IPS-15b (cell line): Measurements from ENCODE around the gene SPINT1.
A peak's percentile ranks its signal among the peaks of the same experiment; 100 is the strongest.

Source experiments
- H3K27me3 ChIP-seq: one replicate; pipeline ENCODE4 v1.6.1; 2013; ENCODE audit warnings: low read length; ENCODE audit not compliant: control insufficient read depth, insufficient read depth
- H3K36me3 ChIP-seq: one replicate; pipeline ENCODE4 v1.6.1; 2013; ENCODE audit warnings: low read length; ENCODE audit not compliant: control insufficient read depth, insufficient read depth
- H3K4me1 ChIP-seq: one replicate; pipeline ENCODE4 v1.6.1; 2013; ENCODE audit warnings: mild to moderate bottlenecking, low read length; ENCODE audit not compliant: control insufficient read depth, insufficient read depth
- H3K4me3 ChIP-seq: one replicate; pipeline ENCODE4 v1.5.1; 2013; ENCODE audit warnings: low read depth, low read length
- H3K9ac ChIP-seq: one replicate; pipeline ENCODE4 v1.6.1; 2013; ENCODE audit warnings: low read depth, mild to moderate bottlenecking, low read length
- H3K9me3 ChIP-seq: one replicate; pipeline ENCODE4 v1.6.1; 2013; ENCODE audit warnings: mild to moderate bottlenecking, low read length; ENCODE audit not compliant: control insufficient read depth, insufficient read depth

SPINT1 gene

DNA sequence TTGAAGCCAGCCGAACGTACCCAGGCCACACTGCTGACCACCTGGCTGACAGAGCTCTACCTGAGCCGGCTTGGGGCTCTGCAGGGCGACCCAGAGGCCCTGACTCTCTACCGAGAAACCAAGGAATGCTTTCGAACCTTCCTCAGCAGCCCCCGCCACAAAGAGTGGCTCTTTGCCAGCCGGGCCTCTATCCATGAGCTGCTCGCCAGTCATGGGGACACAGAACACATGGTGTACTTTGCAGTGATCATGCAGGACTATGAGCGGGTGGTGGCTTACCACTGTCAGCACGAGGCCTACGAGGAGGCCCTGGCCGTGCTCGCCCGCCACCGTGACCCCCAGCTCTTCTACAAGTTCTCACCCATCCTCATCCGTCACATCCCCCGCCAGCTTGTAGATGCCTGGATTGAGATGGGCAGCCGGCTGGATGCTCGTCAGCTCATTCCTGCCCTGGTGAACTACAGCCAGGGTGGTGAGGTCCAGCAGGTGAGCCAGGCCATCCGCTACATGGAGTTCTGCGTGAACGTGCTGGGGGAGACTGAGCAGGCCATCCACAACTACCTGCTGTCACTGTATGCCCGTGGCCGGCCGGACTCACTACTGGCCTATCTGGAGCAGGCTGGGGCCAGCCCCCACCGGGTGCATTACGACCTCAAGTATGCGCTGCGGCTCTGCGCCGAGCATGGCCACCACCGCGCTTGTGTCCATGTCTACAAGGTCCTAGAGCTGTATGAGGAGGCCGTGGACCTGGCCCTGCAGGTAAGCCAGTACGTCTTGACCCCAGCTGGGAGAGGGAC, 56.6 kb downstream of the SPINT1 start:
- Histone ChIP-seq H3K27me3 (no peaks in the 10 kb centered on the region), H3K9me3 (no peaks in the 10 kb centered on the region), H3K4me3 (no peak overlapping the region), H3K4me1 (peaks cover under 1% of the 10 kb centered on the region), H3K9ac (no peak overlapping the region), H3K36me3 (peaks cover 55% of the 10 kb centered on the region)

- Histone ChIP-seq H3K9me3 (no peaks in the 10 kb centered on the region), H3K4me1 (peaks cover 5% of the 10 kb centered on the region), H3K27me3 (no peaks in the 10 kb centered on the region), H3K36me3 (peaks cover 57% of the 10 kb centered on the region), H3K4me3 (no peak overlapping the region), H3K9ac (no peak overlapping the region)
These were observed 57.2 kb downstream of the SPINT1 start for GRCh38 chr15:40901053-40901443.

DNA sequence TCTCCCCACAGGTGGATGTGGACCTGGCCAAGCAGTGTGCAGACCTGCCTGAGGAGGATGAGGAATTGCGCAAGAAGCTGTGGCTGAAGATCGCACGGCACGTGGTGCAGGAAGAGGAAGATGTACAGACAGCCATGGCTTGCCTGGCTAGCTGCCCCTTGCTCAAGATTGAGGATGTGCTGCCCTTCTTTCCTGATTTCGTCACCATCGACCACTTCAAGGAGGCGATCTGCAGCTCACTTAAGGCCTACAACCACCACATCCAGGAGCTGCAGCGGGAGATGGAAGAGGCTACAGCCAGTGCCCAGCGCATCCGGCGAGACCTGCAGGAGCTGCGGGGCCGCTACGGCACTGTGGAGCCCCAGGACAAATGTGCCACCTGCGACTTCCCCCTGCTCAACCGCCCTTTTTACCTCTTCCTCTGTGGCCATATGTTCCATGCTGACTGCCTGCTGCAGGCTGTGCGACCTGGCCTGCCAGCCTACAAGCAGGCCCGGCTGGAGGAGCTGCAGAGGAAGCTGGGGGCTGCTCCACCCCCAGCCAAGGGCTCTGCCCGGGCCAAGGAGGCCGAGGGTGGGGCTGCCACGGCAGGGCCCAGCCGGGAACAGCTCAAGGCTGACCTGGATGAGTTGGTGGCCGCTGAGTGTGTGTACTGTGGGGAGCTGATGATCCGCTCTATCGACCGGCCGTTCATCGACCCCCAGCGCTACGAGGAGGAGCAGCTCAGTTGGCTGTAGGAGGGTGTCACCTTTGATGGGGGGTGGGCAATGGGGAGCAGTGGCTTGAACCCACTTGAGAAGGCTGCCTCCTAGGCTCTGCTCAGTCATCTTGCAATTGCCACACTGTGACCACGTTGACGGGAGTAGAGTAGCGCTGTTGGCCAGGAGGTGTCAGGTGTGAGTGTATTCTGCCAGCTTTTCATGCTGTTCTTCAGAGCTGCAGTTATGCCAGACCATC, 59.0 kb downstream of the SPINT1 start:
- H3K4me3 ChIP-seq, result no peak overlapping the region
- H3K9me3 ChIP-seq, result no peaks in the 10 kb centered on the region
- peaks cover 5% of the 10 kb centered on the region for H3K4me1 ChIP-seq
- peaks cover 52% of the 10 kb centered on the region for H3K36me3 ChIP-seq
- H3K9ac ChIP-seq, result no peak overlapping the region
- H3K27me3 ChIP-seq, result no peaks in the 10 kb centered on the region

DNA sequence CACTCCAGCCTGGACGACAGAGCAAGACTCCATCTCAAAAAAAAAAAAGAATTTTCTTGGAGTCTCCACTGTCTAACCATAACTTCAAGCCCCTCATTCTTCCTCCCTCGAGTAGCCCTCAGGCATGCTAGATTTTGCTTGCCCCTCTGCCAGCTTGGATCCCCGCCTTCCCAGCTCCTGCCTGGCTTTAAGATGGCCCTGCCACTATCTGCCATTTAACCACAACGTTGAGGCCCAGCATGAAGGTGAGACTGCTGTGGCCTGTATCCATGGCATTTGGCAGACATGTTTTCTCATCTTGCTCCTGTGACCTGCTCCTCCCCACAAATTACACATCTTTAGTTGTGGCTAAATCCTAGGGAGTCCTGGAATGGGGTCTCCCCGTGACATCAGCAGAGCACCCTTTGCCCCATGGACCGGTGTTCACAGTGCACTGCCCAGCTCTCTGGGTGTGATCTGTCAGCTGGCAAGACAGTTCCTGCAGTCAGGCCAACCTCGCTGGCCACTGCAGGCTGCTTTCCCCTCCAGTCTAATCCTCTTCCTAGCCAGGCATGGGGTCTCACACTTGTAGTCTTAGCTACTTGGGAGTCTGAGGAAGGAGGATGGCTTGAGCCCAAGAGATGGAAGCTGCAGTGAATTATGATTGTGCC, 60.8 kb downstream of the SPINT1 start:
- Histone ChIP-seq H3K4me1 (peaks cover 5% of the 10 kb centered on the region), H3K9me3 (no peaks in the 10 kb centered on the region), H3K4me3 (no peak overlapping the region), H3K27me3 (no peaks in the 10 kb centered on the region), H3K9ac (no peak overlapping the region), H3K36me3 (peaks cover 40% of the 10 kb centered on the region)

- Histone ChIP-seq H3K9ac (peak overlapping the region; percentile 5), H3K9me3 (no peaks in the 10 kb centered on the region), H3K36me3 (peaks cover 27% of the 10 kb centered on the region), H3K4me3 (peak overlapping the region; percentile 66), H3K4me1 (peaks cover 8% of the 10 kb centered on the region), H3K27me3 (no peaks in the 10 kb centered on the region)
These were observed 62.5 kb downstream of the SPINT1 start for GRCh38 chr15:40906091-40906990.

DNA sequence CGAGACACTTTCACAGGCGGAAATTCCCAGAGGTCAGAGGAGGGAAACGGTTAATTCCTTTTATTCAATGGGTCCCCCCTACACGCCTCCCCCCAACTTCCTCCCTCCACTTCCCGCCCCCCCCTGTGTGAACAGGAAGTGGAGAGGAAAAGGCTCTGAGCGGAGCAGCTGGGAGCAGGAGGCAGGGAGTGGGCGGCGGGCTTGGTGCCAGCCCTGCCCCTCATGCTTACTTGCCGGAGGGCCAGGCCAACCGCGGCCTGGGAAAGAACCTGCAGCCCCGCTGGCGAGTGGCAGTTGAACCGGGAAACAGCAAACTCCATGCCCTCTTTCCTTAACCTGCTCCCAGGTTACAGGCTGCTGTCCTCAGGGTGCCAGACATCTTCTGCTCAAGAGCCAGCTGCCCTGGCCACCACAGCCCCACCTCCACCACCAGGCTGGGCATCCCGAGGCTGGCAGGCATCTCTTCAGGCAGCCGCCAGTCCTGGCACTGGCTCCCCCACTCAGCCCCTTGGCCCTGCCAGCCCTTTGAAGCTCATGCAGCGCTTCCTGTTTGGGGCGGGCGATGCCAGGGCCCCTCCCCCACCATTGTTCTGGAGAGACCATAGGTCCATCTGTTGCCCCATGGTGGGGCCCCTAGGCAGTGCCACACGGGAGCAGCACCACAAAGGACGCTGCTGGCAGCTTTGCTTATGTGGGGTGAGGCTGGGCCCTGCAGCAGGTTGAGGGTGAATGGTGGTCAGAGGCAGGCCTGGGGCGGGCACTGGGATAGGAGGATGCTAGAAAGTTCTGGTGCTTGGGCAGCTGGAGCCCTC, 63.3 kb downstream of the SPINT1 start:
- H3K4me3 ChIP-seq, result peak overlapping the region; percentile 66

More for the DNA sequence above, 63.3 kb downstream of the SPINT1 start:
- H3K36me3 ChIP-seq, result peaks cover 26% of the 10 kb centered on the region
- H3K9ac ChIP-seq, result no peak overlapping the region
- H3K27me3 ChIP-seq, result no peaks in the 10 kb centered on the region
- no peaks in the 10 kb centered on the region for H3K9me3 ChIP-seq
- peaks cover 8% of the 10 kb centered on the region for H3K4me1 ChIP-seq
